Immature natural killer cell (primary cell): ENCODE measurements around the gene P2RX4. TPM values are rescaled to one million over a fixed set of nuclear protein-coding genes. Genes with fewer than 3 reads are reported as not detected.

Experiments
- DNase-seq, 3 donors: peaks; one replicate each; pipeline ENCODE4 v3.0.0; 2022; ENCODE audit warnings: mixed read lengths in 1 of 3
- H3K27ac Mint-ChIP-seq, 6 donors: one replicate each; pipeline ENCODE4 v1.8.0; 2020; ENCODE audit warnings: mixed read lengths in 6 of 6, mild to moderate bottlenecking in 5 of 6, inconsistent platforms in 4 of 6, moderate library complexity in 3 of 6
- H3K27me3 Mint-ChIP-seq, 3 donors: one replicate each; pipeline ENCODE4 v1.8.0; 2020 to 2021; ENCODE audit warnings: low read depth in 3 of 3, mild to moderate bottlenecking in 3 of 3, mixed read lengths in 3 of 3, moderate library complexity in 3 of 3, inconsistent platforms in 1 of 3
- H3K36me3 Mint-ChIP-seq, 3 donors: one replicate each; pipeline ENCODE4 v1.8.0; 2020; ENCODE audit warnings: mixed read lengths in 3 of 3, inconsistent platforms in 2 of 3, mild to moderate bottlenecking in 2 of 3
- H3K4me1 Mint-ChIP-seq, 2 donors: one replicate each; pipeline ENCODE4 v1.8.0; 2020; ENCODE audit warnings: inconsistent platforms in 2 of 2, mild to moderate bottlenecking in 2 of 2, mixed read lengths in 2 of 2, moderate library complexity in 1 of 2
- H3K4me3 Mint-ChIP-seq, 5 donors: one replicate each; pipeline ENCODE4 v1.8.0; 2020; ENCODE audit warnings: mild to moderate bottlenecking in 5 of 5, mixed read lengths in 5 of 5, inconsistent platforms in 3 of 5, moderate library complexity in 3 of 5
- H3K9me3 Mint-ChIP-seq, 6 donors: one replicate each; pipeline ENCODE4 v1.8.0; 2020; ENCODE audit warnings: mild to moderate bottlenecking in 6 of 6, mixed read lengths in 6 of 6, inconsistent platforms in 4 of 6, moderate library complexity in 3 of 6
- polyA plus RNA-seq, 3 donors: library from polyadenylated mRNA; unstranded; fragments of 300-500 nt; fragmentation: Illumina TruSeq; gene quantifications; one replicate each; pipeline ENCODE4 v1.2.3, GENCODE V29; 2021

P2RX4 gene
- polyA plus RNA-seq, 3 donors from 2014 or later, result 38.2 to 49.0 (median 47.7) TPM

DNA sequence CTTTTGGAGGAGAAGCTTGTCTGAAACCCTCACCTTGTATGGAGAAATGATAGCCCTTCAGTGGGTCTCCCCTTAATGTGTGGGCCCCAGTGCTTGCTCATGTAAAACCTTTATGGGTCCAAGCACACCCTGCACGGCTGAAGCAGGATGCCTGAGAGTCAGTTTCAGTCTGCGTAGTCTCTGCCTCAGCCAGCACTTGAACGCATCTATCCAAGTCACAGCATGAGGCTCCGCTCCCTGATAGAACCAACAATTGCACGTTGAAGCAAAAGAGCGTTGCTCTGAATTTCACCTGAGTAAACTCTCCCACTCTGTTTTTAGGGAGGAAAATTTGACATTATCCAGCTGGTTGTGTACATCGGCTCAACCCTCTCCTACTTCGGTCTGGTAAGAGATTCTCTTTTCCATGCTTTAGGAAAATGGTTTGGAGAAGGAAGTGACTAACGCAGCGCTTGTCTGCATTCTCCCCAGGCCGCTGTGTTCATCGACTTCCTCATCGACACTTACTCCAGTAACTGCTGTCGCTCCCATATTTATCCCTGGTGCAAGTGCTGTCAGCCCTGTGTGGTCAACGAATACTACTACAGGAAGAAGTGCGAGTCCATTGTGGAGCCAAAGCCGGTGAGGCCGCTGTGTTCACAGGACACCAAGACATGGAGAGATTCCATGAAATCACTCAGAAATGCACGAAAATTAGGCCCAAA, 33.0 kb upstream of the P2RX4 start:
- H3K36me3 Mint-ChIP-seq, result peaks cover 27 to 47% (median 37%) of the 10 kb centered on the region in 3 donors
- H3K27ac Mint-ChIP-seq, result peak overlapping the region in 1 of 6 donors; percentile 24
- H3K4me3 Mint-ChIP-seq, result no peak overlapping the region
- H3K9me3 Mint-ChIP-seq, result peaks cover 0 to 1% (median 0%) of the 10 kb centered on the region in 6 donors
- DNase-seq, result no peak
- no peaks in the 10 kb centered on the region for H3K4me1 Mint-ChIP-seq
- H3K27me3 Mint-ChIP-seq, result peaks cover 0 to 3% (median 0%) of the 10 kb centered on the region in 3 donors

DNA sequence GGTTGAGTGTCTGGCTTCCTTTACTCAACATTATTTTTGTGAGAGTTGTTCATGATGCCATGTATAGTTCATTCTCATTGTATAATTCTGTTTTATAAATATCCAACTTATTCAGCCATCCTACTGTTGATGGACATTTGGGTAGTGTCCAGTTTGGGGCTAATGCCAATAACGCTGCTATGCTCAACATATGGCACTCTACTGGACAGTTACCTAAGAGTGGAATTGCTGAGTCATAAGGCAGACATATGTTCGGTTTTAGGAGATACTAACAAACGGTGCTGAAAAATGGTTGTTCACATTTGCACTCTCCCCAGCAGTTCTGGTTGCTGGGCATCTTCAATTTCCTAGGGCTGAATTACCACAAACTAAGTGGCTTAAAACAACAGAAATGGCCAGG, 28.7 kb upstream of the P2RX4 start:
- DNase-seq, result no peak
- Mint-ChIP-seq H3K27ac (no peak overlapping the region), H3K9me3 (peaks cover 0 to 4% (median 0%) of the 10 kb centered on the region in 6 donors), H3K4me3 (no peak overlapping the region), H3K4me1 (no peaks in the 10 kb centered on the region), H3K27me3 (no peaks in the 10 kb centered on the region), H3K36me3 (peaks cover 27 to 31% (median 30%) of the 10 kb centered on the region in 3 donors)

DNA sequence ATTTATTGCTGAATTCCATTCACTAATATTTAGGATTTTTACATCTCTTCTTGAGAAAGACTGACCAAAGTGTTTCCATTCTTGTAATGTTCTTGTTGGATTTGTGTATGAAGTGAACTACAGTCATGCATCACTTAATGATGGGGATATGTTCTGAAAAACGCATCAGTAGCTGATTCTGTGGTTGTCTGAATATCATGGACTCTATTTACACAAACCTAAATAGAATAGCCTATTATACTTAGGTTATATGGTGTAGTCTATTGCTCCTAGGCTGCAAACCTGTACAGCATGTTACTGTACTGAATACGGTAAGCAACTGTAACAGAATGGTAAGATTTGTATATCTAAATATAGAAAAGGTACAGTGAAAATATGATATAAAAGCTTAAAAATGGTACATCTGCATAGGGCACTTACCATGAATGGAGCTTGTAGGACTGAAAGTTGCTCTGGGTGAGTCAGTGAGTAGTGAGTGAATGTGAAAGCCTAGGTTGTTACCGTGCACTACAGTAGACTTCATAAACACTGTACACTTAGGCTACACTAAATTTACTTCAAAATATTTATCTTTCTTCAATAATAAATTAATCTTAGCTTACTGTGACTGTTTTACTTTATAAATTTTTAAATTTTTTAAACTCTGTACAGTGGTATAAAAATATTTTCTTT, 27.6 kb upstream of the P2RX4 start:
- no peak for DNase-seq
- H3K9me3 Mint-ChIP-seq, result peaks cover 0 to 4% (median 0%) of the 10 kb centered on the region in 6 donors
- no peak overlapping the region for H3K4me3 Mint-ChIP-seq
- no peaks in the 10 kb centered on the region for H3K4me1 Mint-ChIP-seq
- H3K27ac Mint-ChIP-seq, result no peak overlapping the region
- no peaks in the 10 kb centered on the region for H3K27me3 Mint-ChIP-seq
- peaks cover 22 to 31% (median 25%) of the 10 kb centered on the region in 3 donors for H3K36me3 Mint-ChIP-seq

DNA sequence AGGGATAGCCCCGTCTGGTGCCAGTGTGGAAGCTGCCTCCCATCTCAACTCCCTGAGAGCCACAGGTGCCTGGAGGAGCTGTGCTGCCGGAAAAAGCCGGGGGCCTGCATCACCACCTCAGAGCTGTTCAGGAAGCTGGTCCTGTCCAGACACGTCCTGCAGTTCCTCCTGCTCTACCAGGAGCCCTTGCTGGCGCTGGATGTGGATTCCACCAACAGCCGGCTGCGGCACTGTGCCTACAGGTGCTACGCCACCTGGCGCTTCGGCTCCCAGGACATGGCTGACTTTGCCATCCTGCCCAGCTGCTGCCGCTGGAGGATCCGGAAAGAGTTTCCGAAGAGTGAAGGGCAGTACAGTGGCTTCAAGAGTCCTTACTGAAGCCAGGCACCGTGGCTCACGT, 25.5 kb upstream of the P2RX4 start:
- Mint-ChIP-seq H3K27ac (no peak overlapping the region), H3K9me3 (peaks cover 0 to 4% (median 0%) of the 10 kb centered on the region in 6 donors), H3K4me3 (no peak overlapping the region), H3K4me1 (no peaks in the 10 kb centered on the region), H3K27me3 (no peaks in the 10 kb centered on the region), H3K36me3 (peaks cover 19 to 32% (median 19%) of the 10 kb centered on the region in 3 donors)
- DNase-seq, result no peak

DNA sequence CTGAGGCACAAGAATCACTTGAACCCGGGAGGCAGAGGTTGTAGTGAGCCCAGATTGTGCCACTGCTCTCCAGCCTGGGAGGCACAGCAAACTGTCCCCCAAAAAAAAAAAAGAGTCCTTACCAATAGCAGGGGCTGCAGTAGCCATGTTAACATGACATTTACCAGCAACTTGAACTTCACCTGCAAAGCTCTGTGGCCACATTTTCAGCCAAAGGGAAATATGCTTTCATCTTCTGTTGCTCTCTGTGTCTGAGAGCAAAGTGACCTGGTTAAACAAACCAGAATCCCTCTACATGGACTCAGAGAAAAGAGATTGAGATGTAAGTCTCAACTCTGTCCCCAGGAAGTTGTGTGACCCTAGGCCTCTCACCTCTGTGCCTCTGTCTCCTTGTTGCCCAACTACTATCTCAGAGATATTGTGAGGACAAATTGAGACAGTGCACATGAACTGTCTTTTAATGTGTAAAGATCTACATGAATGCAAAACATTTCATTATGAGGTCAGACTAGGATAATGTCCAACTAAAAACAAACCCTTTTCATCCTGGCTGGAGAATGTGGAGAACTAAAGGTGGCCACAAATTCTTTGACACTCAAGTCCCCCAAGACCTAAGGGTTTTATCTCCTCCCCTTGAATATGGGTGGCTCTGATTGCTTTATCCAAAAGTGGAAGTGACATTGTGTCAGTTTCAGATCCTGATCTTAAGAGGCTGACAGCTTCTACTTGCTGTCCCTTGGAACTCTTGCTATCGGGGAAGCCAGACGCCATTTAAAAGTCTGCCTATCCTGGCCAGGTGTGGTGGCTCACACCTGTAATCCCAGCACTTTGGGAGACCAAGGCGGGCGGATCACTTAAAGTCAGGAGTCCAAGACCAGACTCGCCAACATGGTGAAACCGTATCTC, 24.7 kb upstream of the P2RX4 start:
- no peaks in the 10 kb centered on the region for H3K4me1 Mint-ChIP-seq
- H3K9me3 Mint-ChIP-seq, result peaks cover 0 to 4% (median 0%) of the 10 kb centered on the region in 6 donors
- peaks cover 13 to 28% (median 15%) of the 10 kb centered on the region in 3 donors for H3K36me3 Mint-ChIP-seq
- no peak overlapping the region for H3K4me3 Mint-ChIP-seq
- H3K27me3 Mint-ChIP-seq, result no peaks in the 10 kb centered on the region
- DNase-seq, result no peak
- no peak overlapping the region for H3K27ac Mint-ChIP-seq

DNA sequence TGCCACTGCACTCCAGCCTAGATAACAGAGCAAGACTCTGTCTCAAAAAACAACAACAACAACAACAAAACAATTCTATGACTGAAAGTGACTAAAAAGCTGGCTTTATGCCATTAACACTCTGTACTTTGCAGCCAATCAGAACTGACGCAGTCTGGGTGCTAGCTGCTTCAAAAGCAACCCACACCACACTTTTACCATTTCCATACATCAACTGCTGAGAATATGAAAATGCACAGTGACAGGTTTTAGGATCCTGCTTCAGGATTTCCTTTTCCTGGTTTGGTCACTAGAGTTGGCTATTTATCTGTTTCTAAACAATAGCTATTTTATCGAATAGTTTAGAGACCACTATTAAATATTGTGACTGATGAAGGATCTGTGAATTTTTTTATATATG, 23.1 kb upstream of the P2RX4 start:
- DNase-seq, result no peak
- Mint-ChIP-seq H3K9me3 (peaks cover 0 to 4% (median 0%) of the 10 kb centered on the region in 6 donors), H3K4me3 (no peak overlapping the region), H3K27me3 (no peaks in the 10 kb centered on the region), H3K36me3 (peaks cover 7 to 24% (median 14%) of the 10 kb centered on the region in 3 donors), H3K4me1 (no peaks in the 10 kb centered on the region), H3K27ac (no peak overlapping the region)

DNA sequence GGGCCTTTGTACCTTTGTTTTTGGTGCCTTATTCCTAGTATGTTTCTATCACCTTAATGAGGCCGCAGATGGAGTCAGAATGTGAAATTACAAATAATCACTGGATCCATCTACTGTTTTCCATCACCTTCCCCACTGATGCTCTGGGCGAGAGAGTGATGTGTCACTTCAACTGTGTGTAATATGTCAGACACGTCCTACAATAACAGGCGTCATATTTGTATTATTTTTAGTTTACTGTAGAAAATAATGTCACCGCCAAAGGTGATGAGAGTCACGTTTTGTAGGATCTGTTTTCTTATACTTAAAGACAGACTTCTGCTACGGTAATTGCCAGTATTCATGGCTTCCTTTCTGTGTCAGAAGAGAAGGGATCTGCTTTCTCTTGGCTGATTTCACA, 22.4 kb upstream of the P2RX4 start:
- H3K27ac Mint-ChIP-seq, result peak overlapping the region in 3 of 6 donors; percentile 40 to 59 (median 46)
- no peak overlapping the region for H3K4me3 Mint-ChIP-seq
- H3K9me3 Mint-ChIP-seq, result no peaks in the 10 kb centered on the region
- peaks cover under 1 to 17% (median 9%) of the 10 kb centered on the region in 3 donors for H3K36me3 Mint-ChIP-seq
- H3K4me1 Mint-ChIP-seq, result no peaks in the 10 kb centered on the region
- no peak for DNase-seq
- no peaks in the 10 kb centered on the region for H3K27me3 Mint-ChIP-seq

DNA sequence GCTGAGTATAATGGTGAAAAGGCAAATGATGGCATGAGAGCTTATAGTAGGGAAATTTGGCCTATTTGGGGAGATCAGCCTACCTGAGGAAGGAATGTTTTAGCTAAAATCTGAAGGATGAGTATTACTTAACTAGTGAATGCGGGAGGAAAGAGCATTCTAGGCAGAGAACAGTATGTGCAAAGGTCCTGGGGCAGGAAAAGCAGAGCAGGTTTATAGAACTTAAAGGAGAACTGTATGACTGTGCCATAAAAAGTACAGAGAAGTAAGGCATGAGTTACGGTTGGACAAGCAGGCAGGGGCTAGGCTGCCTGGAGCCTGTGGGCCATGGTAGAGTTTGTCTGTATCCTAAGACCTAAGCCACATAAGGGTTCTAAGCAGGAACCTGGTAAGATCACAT, 21.7 kb upstream of the P2RX4 start:
- Mint-ChIP-seq H3K4me1 (no peaks in the 10 kb centered on the region), H3K27me3 (no peaks in the 10 kb centered on the region), H3K9me3 (no peaks in the 10 kb centered on the region)

DNA sequence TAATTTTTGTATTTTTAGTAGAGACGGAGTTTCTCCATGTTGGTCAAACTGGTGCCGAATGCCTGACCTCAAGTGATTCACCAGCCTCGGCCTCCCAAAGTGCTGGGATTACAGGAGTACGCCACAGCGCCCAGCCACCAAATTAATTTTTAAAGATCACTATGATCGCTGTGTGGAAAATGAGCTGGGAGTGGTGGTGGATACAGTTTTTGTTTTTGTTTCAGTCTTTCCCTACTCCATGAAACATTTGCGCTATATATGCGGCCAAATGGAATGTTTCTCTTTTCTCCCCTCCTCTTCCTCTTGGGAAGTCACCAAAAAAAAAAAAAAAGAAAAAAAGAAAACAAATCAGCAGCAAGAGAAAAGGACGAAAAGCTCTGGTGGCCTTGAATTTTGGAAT, 20.8 kb upstream of the P2RX4 start:
- Mint-ChIP-seq H3K4me3 (no peak overlapping the region), H3K9me3 (no peaks in the 10 kb centered on the region), H3K4me1 (no peaks in the 10 kb centered on the region), H3K27me3 (no peaks in the 10 kb centered on the region), H3K27ac (peak overlapping the region in 1 of 6 donors; percentile 27), H3K36me3 (peaks cover 0 to 17% (median 9%) of the 10 kb centered on the region in 3 donors)
- DNase-seq, result no peak

More for the DNA sequence above, 21.7 kb upstream of the P2RX4 start:
- DNase-seq, result no peak
- H3K4me3 Mint-ChIP-seq, result no peak overlapping the region
- H3K36me3 Mint-ChIP-seq, result peaks cover 0 to 17% (median 9%) of the 10 kb centered on the region in 3 donors
- H3K27ac Mint-ChIP-seq, result no peak overlapping the region

DNA sequence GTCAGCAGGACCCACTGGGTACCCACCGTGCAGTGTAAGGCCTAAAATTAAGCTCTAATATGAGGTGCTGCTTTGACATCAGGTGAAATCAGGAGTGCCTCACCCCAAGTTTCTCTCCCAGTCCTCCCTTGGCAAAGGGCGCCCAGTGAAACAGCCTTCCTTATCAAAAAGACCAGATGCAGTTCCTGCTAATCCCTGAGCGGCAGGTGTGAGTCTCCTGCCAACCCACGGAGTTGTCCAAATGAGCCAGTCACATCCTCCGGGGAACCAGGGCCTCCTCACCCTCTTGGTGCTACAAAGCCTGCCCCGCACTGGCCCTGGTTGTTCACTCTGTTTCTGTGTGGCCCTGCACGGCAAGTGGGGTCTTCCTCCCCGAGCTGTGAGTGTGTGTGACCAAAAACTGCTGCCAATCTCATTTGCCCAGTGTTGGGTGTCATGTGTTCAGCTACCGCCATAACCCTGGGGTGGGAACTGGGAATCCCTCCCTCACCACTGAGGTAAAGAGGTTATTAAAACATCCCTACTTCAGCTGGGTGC, 20.2 kb upstream of the P2RX4 start:
- Mint-ChIP-seq H3K27me3 (no peaks in the 10 kb centered on the region), H3K4me1 (no peaks in the 10 kb centered on the region), H3K36me3 (peaks cover 0 to 17% (median 9%) of the 10 kb centered on the region in 3 donors), H3K27ac (peak overlapping the region in 1 of 6 donors; percentile 27), H3K4me3 (no peak overlapping the region), H3K9me3 (no peaks in the 10 kb centered on the region)
- no peak for DNase-seq

DNA sequence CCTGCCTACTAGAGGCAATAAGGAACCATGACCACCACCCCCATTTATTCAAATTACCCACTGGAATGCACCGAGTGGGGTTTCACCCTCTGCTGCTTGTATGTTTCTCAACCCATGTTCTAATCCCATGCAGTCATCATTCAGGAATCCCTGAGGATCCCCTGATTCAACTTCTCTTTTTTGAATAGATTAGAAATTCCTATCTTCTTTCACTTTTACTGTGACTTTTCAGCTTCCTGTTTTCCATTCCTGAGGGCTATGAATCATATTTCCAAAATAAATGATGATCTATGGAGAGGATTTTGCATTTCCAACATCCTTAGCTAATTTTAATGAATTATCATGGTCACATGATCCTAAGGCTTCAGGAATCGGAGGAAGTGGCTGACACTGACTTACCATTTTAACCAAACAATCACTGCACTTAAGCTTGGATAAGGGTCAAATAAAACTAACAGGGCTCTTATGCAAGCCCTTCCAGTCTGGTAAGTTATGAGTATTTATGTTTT, 19.4 kb upstream of the P2RX4 start:
- Mint-ChIP-seq H3K36me3 (peaks cover 0 to 14% (median 4%) of the 10 kb centered on the region in 3 donors), H3K4me3 (no peak overlapping the region), H3K9me3 (no peaks in the 10 kb centered on the region), H3K27ac (peak overlapping the region in 1 of 6 donors; percentile 63), H3K27me3 (no peaks in the 10 kb centered on the region), H3K4me1 (no peaks in the 10 kb centered on the region)
- DNase-seq, result no peak

DNA sequence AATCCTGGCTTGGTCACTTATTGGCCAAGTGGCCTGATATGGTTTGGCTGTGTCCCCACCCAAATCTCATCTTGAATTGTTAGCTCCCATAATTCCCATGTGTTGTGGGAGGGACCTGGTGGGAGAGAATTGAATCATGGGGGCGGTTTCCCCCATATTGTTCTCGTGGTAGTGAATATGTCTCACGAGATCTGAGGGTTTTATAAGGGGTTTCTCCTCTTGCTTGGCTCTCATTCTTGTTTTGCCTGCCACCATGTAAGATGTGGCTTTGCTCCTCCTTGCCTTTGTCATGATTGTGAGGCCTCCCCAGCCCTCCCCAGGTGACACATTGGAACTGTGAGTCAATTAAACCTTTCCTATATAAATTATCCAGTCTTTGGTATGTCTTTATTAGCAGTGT, 18.8 kb upstream of the P2RX4 start:
- no peaks in the 10 kb centered on the region for H3K27me3 Mint-ChIP-seq
- DNase-seq, result no peak
- H3K36me3 Mint-ChIP-seq, result peaks cover 0 to 12% (median 3%) of the 10 kb centered on the region in 3 donors
- H3K4me3 Mint-ChIP-seq, result no peak overlapping the region
- H3K9me3 Mint-ChIP-seq, result no peaks in the 10 kb centered on the region
- no peak overlapping the region for H3K27ac Mint-ChIP-seq
- H3K4me1 Mint-ChIP-seq, result no peaks in the 10 kb centered on the region

DNA sequence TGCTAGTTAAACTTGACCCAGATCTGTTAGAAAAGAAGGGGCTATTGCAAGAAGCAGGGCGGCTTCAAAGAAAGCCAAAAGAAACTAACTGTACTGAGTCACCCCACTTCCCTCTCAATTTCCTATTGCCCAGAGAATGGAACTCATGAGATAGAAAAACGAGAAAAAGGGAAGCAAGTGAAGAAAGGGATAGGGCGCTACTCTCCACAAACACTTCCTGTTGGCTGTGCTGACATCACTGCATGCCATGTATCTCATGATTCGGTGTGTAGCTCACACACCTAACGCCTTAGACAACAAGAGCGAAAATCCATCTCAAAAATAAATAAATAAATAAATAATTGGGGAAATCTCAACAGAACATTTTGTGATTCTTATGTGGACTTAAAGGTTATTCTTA, 13.0 kb upstream of the P2RX4 start:
- no peaks in the 10 kb centered on the region for H3K9me3 Mint-ChIP-seq
- H3K27me3 Mint-ChIP-seq, result peaks cover 0 to 3% (median 0%) of the 10 kb centered on the region in 3 donors
- peak overlapping the region in 3 of 6 donors; percentile 5 to 61 (median 46) for H3K27ac Mint-ChIP-seq
- peaks cover 7 to 9% of the 10 kb centered on the region in 2 donors for H3K4me1 Mint-ChIP-seq
- H3K4me3 Mint-ChIP-seq, result peak overlapping the region in 3 of 5 donors; percentile 1 to 30 (median 13)
- H3K36me3 Mint-ChIP-seq, result no peaks in the 10 kb centered on the region
- DNase-seq, result peak in 2 of 3 donors; percentile 5 to 6
